GM21717 (cell line): ENCODE results near the gene PAX5.
A peak's percentile ranks its signal among the peaks of the same experiment; 100 is the strongest.

Experiments
- ATAC-seq: cut with Tn5 transposase; IDR thresholded peaks from one replicate; pipeline ENCODE4 v1.9.1; 2021; ENCODE audit warnings: mild to moderate bottlenecking, moderate library complexity; ENCODE audit not compliant: unreplicated experiment

Gene PAX5

GRCh38 chr9:37037503-37038301, 3.6 kb upstream of the PAX5 start:
- ATAC-seq, result no peak

- no peak for ATAC-seq
These were observed 2.9 kb upstream of the PAX5 start for GRCh38 chr9:37036776-37037502.

- no peak for ATAC-seq
These were observed 2.3 kb upstream of the PAX5 start for GRCh38 chr9:37036371-37036775.

GRCh38 chr9:37035648-37036370, 1.7 kb upstream of the PAX5 start:
- no peak for ATAC-seq

GRCh38 chr9:37034938-37035647, 1.0 kb upstream of the PAX5 start:
- ATAC-seq, result no peak

GRCh38 chr9:37034305-37034937, 353 bp upstream of the PAX5 start:
- peak; percentile 26 for ATAC-seq

GRCh38 chr9:37033141-37033540, 927 bp downstream of the PAX5 start:
- no peak for ATAC-seq

- no peak for ATAC-seq
These were observed 1.4 kb downstream of the PAX5 start for GRCh38 chr9:37032713-37033112.

GRCh38 chr9:37031902-37032301, 2.2 kb downstream of the PAX5 start:
- ATAC-seq, result no peak

- no peak for ATAC-seq
These were observed 3.0 kb downstream of the PAX5 start for GRCh38 chr9:37031081-37031480.

GRCh38 chr9:37030611-37030939, 3.5 kb downstream of the PAX5 start:
- ATAC-seq, result no peak

GRCh38 chr9:37029776-37030610, 4.1 kb downstream of the PAX5 start:
- no peak for ATAC-seq

- ATAC-seq, result no peak
These were observed 4.7 kb downstream of the PAX5 start for GRCh38 chr9:37029304-37029775.

GRCh38 chr9:37028420-37029031, 5.5 kb downstream of the PAX5 start:
- no peak for ATAC-seq

- peak; percentile 68 for ATAC-seq
These were observed 6.3 kb downstream of the PAX5 start for GRCh38 chr9:37027582-37028419.

- ATAC-seq, result no peak
These were observed 7.0 kb downstream of the PAX5 start for GRCh38 chr9:37026931-37027581.

GRCh38 chr9:37026113-37026930, 7.7 kb downstream of the PAX5 start:
- no peak for ATAC-seq
